ENCODE results near the gene FHIT.

Gene FHIT

GRCh38 chr3:60160822-60161748 lies 1090.2 kb downstream of the FHIT start:
- no peak for DNase-seq (ENCODE audit: low spot score)

GRCh38 chr3:60160111-60160821 lies 1091.0 kb downstream of the FHIT start:
- DNase-seq (ENCODE audit: low spot score): no peak

- DNase-seq (ENCODE audit: low spot score): no peak
Measured at GRCh38 chr3:60158035-60158434, 1093.2 kb downstream of the FHIT start.

GRCh38 chr3:60154011-60154410 lies 1097.2 kb downstream of the FHIT start:
- DNase-seq (ENCODE audit: low spot score): no peak

GRCh38 chr3:60153221-60153999 lies 1097.8 kb downstream of the FHIT start:
- DNase-seq (ENCODE audit: low spot score): no peak

GRCh38 chr3:60149501-60149900 lies 1101.8 kb downstream of the FHIT start:
- DNase-seq (ENCODE audit: low spot score): no peak

- no peak for DNase-seq (ENCODE audit: low spot score)
Measured at GRCh38 chr3:60147249-60147950, 1103.9 kb downstream of the FHIT start.

GRCh38 chr3:60146121-60146520 lies 1105.1 kb downstream of the FHIT start:
- no peak for DNase-seq (ENCODE audit: low spot score)

- DNase-seq (ENCODE audit: low spot score): no peak
Measured at GRCh38 chr3:60144071-60144470, 1107.2 kb downstream of the FHIT start.

GRCh38 chr3:60142009-60142408 lies 1109.2 kb downstream of the FHIT start:
- DNase-seq (ENCODE audit: low spot score): no peak

- no peak for DNase-seq (ENCODE audit: low spot score)
Measured at GRCh38 chr3:60140160-60140559, 1111.1 kb downstream of the FHIT start.

GRCh38 chr3:60136601-60137000 lies 1114.7 kb downstream of the FHIT start:
- DNase-seq (ENCODE audit: low spot score): no peak

GRCh38 chr3:60135474-60135873 lies 1115.8 kb downstream of the FHIT start:
- no peak for DNase-seq (ENCODE audit: low spot score)

- DNase-seq (ENCODE audit: low spot score): no peak
Measured at GRCh38 chr3:60133269-60134162, 1117.7 kb downstream of the FHIT start.

GRCh38 chr3:60131618-60132017 lies 1119.6 kb downstream of the FHIT start:
- DNase-seq (ENCODE audit: low spot score): no peak

GRCh38 chr3:60126511-60127304 lies 1124.5 kb downstream of the FHIT start:
- DNase-seq (ENCODE audit: low spot score): no peak

- no peak for DNase-seq (ENCODE audit: low spot score)
Measured at GRCh38 chr3:60125686-60126085, 1125.6 kb downstream of the FHIT start.

- no peak for DNase-seq (ENCODE audit: low spot score)
Measured at GRCh38 chr3:60120245-60120644, 1131.0 kb downstream of the FHIT start.

GRCh38 chr3:60114191-60114590 lies 1137.1 kb downstream of the FHIT start:
- DNase-seq (ENCODE audit: low spot score): no peak

- no peak for DNase-seq (ENCODE audit: low spot score)
Measured at GRCh38 chr3:60107275-60107674, 1144.0 kb downstream of the FHIT start.

All from CD4-positive, alpha-beta T cell treated with Interleukin-2 at 100 ng/mL for 4 hours (primary cell).